ENCODE data around the gene RNASE7.

GRCh38 chr14:21042918-21043317, 756 bp downstream of the RNASE7 start:
- no peak for TF ChIP-seq CTCF (IDR thresholded peaks at IDR 0.05 in 4 of 5, conservative IDR thresholded peaks at IDR 0.05 in 1 of 5)
- TF ChIP-seq POLR2A (IDR thresholded peaks at IDR 0.05), result no peak
